Caco-2 (cell line): ENCODE measurements around the gene NRSN2. TPM values are rescaled to one million over a fixed set of nuclear protein-coding genes. Genes with fewer than 3 reads are reported as not detected.
A peak's percentile ranks its signal among the peaks of the same experiment; 100 is the strongest.

Source experiments
- BruUV-seq: library from RNA; stranded (reverse); fragments of 400-500 nt; replicated peaks from 2 replicates; lab custom pipeline; 2021; lab: Mats Ljungman, UMichigan
- CTCF ChIA-PET: fragments of 300-600 bp; sonication (Branson Sonifier 250); formaldehyde crosslinking; loops from one replicate; lab custom pipeline; 2022; ENCODE audit warnings: antibody characterized with exemption; lab: Charles Lee
- POLR2A ChIA-PET: fragments of 300-600 bp; sonication (Branson Sonifier 250); formaldehyde crosslinking; loops from one replicate; lab custom pipeline; 2022; ENCODE audit warnings: antibody characterized with exemption; lab: Charles Lee
- DNase-seq, 2 experiments: peaks; one replicate each; pipeline versions ENCODE4 v3.0.0 to v3.0.0-alpha.2; 2020 to 2022
- H3K27me3 ChIP-seq: replicated peaks from 2 replicates; pipeline ENCODE4 v1.6.0; 2011; ENCODE audit warnings: low read length; ENCODE audit not compliant: control insufficient read depth, insufficient read depth
- H3K36me3 ChIP-seq: 2 replicates; pipeline ENCODE4 v1.5.1; 2011; ENCODE audit warnings: low read length; ENCODE audit not compliant: control insufficient read depth, insufficient read depth
- H3K4me1 ChIP-seq: fragments of 250-450 bp; sonication (Bioruptor Pico); 2 replicates; pipeline ENCODE4 v1.5.1; 2020; ENCODE audit warnings: mild to moderate bottlenecking
- H3K4me3 ChIP-seq: 2 replicates; pipeline ENCODE4 v1.5.1; 2011; ENCODE audit warnings: low read depth, mild to moderate bottlenecking, control low read depth, low read length
- H3K9me3 ChIP-seq: fragments of 250-450 bp; sonication (Bioruptor Pico); 2 replicates; pipeline ENCODE4 v1.5.1; 2020; ENCODE audit warnings: mild to moderate bottlenecking, moderate library complexity
- H3K27ac Mint-ChIP-seq: one replicate; pipeline ENCODE4 v1.8.0; 2022; ENCODE audit warnings: mixed read lengths; ENCODE audit not compliant: unreplicated experiment
- H3K27me3 Mint-ChIP-seq: one replicate; pipeline ENCODE4 v1.8.0; 2022; ENCODE audit warnings: mixed read lengths; ENCODE audit not compliant: insufficient read depth, unreplicated experiment
- H3K36me3 Mint-ChIP-seq: one replicate; pipeline ENCODE4 v1.8.0; 2022; ENCODE audit warnings: mild to moderate bottlenecking, mixed read lengths; ENCODE audit not compliant: insufficient read depth, unreplicated experiment
- H3K4me1 Mint-ChIP-seq: one replicate; pipeline ENCODE4 v1.8.0; 2022; ENCODE audit warnings: low read depth, mixed read lengths; ENCODE audit not compliant: unreplicated experiment
- H3K4me3 Mint-ChIP-seq: one replicate; pipeline ENCODE4 v1.8.0; 2022; ENCODE audit warnings: mild to moderate bottlenecking, moderate library complexity, mixed read lengths; ENCODE audit not compliant: unreplicated experiment
- H3K9me3 Mint-ChIP-seq: one replicate; pipeline ENCODE4 v1.8.0; 2022; ENCODE audit warnings: mixed read lengths; ENCODE audit not compliant: unreplicated experiment
- intact Hi-C: fragments of 100-400 bp; cut with micrococcal nuclease; formaldehyde crosslinking; loops from one replicate; pipeline ENCODE4 v1.10.0; 2022; ENCODE audit not compliant: unreplicated experiment
- total RNA-seq: library from RNA; stranded (reverse); gene quantifications from 2 replicates; pipeline ENCODE4 v1.2.3, GENCODE V29; 2022
- TF ChIP-seq, protein P1 (sequence below), 2 experiments: fragments of 200-600 bp in 1 of 2; IDR thresholded peaks; 1 replicate in 1 of 2; 2 replicates in 1 of 2; pipeline versions ENCODE4 v1.5.1 to v1.8.0; 2011 to 2022; ENCODE audit warnings: antibody characterized with exemption in 1 of 2, control low read depth in 1 of 2, inconsistent platforms in 1 of 2, low read depth in 1 of 2, low read length in 1 of 2, mild to moderate bottlenecking in 1 of 2, moderate library complexity in 1 of 2; ENCODE audit not compliant: insufficient read depth in 1 of 2, severe bottlenecking in 1 of 2, unreplicated experiment in 1 of 2

Gene NRSN2
- total RNA-seq, 1 experiment from 2014 or later = 27.5 TPM

DNA sequence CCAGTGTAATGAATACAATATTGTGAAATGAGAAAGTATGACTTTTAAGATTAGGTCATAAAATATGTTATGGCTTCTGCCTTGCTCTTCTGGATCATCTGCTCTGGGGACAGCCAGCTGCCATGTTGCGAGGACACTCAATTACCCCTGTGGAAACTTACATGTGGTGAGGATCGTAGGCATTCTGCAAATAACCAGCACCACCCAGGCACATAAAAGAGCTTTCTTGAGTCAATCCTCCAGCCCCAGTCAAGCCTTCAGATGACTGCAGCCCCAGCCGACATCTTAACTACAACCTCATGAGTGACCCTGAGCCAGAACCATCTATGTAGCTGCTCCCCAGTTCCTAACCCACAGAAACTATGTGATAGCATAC lies 56.7 kb downstream of the NRSN2 start:
- Histone ChIP-seq H3K9me3 (no peaks in the 10 kb centered on the region), H3K4me3 (no peak overlapping the region), H3K27me3 (no peaks in the 10 kb centered on the region), H3K36me3 (no peaks in the 10 kb centered on the region; the same call in 1 of the 2 replicates), H3K4me1 (peaks cover 33% of the 10 kb centered on the region)
- CTCF ChIA-PET = interaction anchor here (1.2 kb wide), 1 partner anchor 28 kb away, joined by 4 read pairs; no protein-coding TSS in a partner anchor
- BruUV-seq = no TSS peak
- no peaks in the 10 kb centered on the region for H3K27me3 Mint-ChIP-seq
- no peaks in the 10 kb centered on the region for H3K9me3 Mint-ChIP-seq
- intact Hi-C loops = loop anchor here (5.0 kb wide), 1 partner anchor 59 kb away; the partner anchor contains the start of gene TBC1D20
- H3K36me3 Mint-ChIP-seq = peaks cover 43% of the 10 kb centered on the region
- TF ChIP-seq, protein P1, sequence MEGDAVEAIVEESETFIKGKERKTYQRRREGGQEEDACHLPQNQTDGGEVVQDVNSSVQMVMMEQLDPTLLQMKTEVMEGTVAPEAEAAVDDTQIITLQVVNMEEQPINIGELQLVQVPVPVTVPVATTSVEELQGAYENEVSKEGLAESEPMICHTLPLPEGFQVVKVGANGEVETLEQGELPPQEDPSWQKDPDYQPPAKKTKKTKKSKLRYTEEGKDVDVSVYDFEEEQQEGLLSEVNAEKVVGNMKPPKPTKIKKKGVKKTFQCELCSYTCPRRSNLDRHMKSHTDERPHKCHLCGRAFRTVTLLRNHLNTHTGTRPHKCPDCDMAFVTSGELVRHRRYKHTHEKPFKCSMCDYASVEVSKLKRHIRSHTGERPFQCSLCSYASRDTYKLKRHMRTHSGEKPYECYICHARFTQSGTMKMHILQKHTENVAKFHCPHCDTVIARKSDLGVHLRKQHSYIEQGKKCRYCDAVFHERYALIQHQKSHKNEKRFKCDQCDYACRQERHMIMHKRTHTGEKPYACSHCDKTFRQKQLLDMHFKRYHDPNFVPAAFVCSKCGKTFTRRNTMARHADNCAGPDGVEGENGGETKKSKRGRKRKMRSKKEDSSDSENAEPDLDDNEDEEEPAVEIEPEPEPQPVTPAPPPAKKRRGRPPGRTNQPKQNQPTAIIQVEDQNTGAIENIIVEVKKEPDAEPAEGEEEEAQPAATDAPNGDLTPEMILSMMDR (IDR thresholded peaks at IDR 0.05; ENCODE audit: insufficient read depth in 1 of 2, low read depth in 1 of 2, low read length in 1 of 2, severe bottlenecking in 1 of 2, unreplicated experiment in 1 of 2) = no peak
- peaks cover 34% of the 10 kb centered on the region for H3K4me1 Mint-ChIP-seq
- no peak for DNase-seq
- H3K27ac Mint-ChIP-seq = peak overlapping the region; percentile 98
- H3K4me3 Mint-ChIP-seq = no peak overlapping the region
- POLR2A ChIA-PET = no interaction called here

DNA sequence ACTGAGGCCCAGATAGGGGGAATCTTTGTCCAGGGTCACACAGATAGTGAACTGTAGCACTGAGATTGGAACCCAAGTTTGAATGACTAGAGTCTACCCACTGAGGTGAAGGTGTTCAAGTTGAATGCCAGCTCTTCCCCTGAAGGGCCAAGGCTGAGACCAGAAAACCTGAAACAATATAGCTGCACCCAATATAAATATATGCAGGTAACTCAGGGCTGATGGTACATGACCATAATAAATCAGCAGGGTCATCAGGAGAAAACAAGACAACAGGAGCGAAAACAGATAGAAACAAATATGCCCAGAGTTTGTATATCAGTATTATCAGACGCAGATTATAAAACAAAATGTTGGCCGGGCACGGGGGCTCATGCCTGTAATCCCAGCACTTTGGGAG lies 57.2 kb downstream of the NRSN2 start:
- Mint-ChIP-seq H3K27me3 (no peaks in the 10 kb centered on the region), H3K4me1 (peaks cover 36% of the 10 kb centered on the region), H3K27ac (peak overlapping the region; percentile 98), H3K4me3 (no peak overlapping the region), H3K36me3 (peaks cover 40% of the 10 kb centered on the region), H3K9me3 (no peaks in the 10 kb centered on the region)
- POLR2A ChIA-PET = no interaction called here
- Histone ChIP-seq H3K36me3 (no peaks in the 10 kb centered on the region), H3K4me1 (peaks cover 34% of the 10 kb centered on the region), H3K27me3 (no peaks in the 10 kb centered on the region), H3K4me3 (no peak overlapping the region), H3K9me3 (no peaks in the 10 kb centered on the region)
- no peak for DNase-seq
- CTCF ChIA-PET = interaction anchor here (1.2 kb wide), 1 partner anchor 28 kb away, joined by 4 read pairs; no protein-coding TSS in a partner anchor
- intact Hi-C loops = loop anchor here (5.0 kb wide), 1 partner anchor 58 kb away; the partner anchor contains the start of gene TBC1D20
- no TSS peak for BruUV-seq
- TF ChIP-seq, protein P1 (IDR thresholded peaks at IDR 0.05; ENCODE audit: insufficient read depth in 1 of 2, low read depth in 1 of 2, low read length in 1 of 2, severe bottlenecking in 1 of 2, unreplicated experiment in 1 of 2) = no peak

Other genes starting within 250 kb of the NRSN2 start
- not detected in 2 replicates for gene DEFB126, start 204.5 kb upstream of the NRSN2 start, total RNA-seq
- gene DEFB127, start 189.7 kb upstream of the NRSN2 start, total RNA-seq = not detected in 2 replicates
- gene DEFB128, start 157.4 kb upstream of the NRSN2 start, total RNA-seq = not detected in 2 replicates
- not detected in 2 replicates for gene DEFB129, start 119.9 kb upstream of the NRSN2 start, total RNA-seq
- not detected in 2 replicates for gene DEFB132, start 89.4 kb upstream of the NRSN2 start, total RNA-seq
- gene C20orf96, start 56.4 kb upstream of the NRSN2 start, total RNA-seq = 10.3 and 11.5 TPM in 2 replicates
- 34.4 and 37.2 TPM in 2 replicates for gene ZCCHC3, start 49.5 kb upstream of the NRSN2 start, total RNA-seq
- gene SOX12, start 21.6 kb upstream of the NRSN2 start, total RNA-seq = 13.9 and 14.7 TPM in 2 replicates
- 113 and 132 TPM in 2 replicates for gene TRIB3, start 33.6 kb downstream of the NRSN2 start, total RNA-seq
- 103 and 111 TPM in 2 replicates for gene RBCK1, start 61.2 kb downstream of the NRSN2 start, total RNA-seq
- gene TBC1D20, start 115.4 kb downstream of the NRSN2 start, total RNA-seq = 30.0 and 35.8 TPM in 2 replicates
- gene CSNK2A1, start 196.7 kb downstream of the NRSN2 start, total RNA-seq = 188 and 205 TPM in 2 replicates